Fibroblast of the aortic adventitia (primary cell): ENCODE measurements around the gene B4GALT5. TPM values are rescaled to one million over a fixed set of nuclear protein-coding genes. Genes with fewer than 3 reads are reported as not detected.
A peak's percentile ranks its signal among the peaks of the same experiment; 100 is the strongest.

Source experiments
- DNase-seq: peaks from one replicate; pipeline ENCODE4 v3.0.0-alpha.2; 2010; ENCODE audit warnings: low read depth
- H3K4me3 ChIP-seq: 2 replicates; pipeline ENCODE4 v1.5.1; 2011; ENCODE audit warnings: low read depth, mild to moderate bottlenecking, control low read depth, low read length, moderate library complexity
- total RNA-seq: library from RNA; depleted of rRNA; stranded (reverse); fragments of >200 nt; gene quantifications from 2 replicates; pipeline ENCODE4 v1.2.3, GENCODE V29; 2012; ENCODE audit warnings: low replicate concordance
- TF ChIP-seq, protein P1 (sequence below): IDR thresholded peaks from 2 replicates; pipeline ENCODE4 v1.5.1; 2011; ENCODE audit warnings: mild to moderate bottlenecking, low read length, control low read depth, inconsistent platforms; ENCODE audit not compliant: insufficient read depth

The B4GALT5 gene
- total RNA-seq, 1 donor, result 23.4 TPM

GRCh38 chr20:49603209-49603627, 110.5 kb downstream of the B4GALT5 start:
- TF ChIP-seq, protein P1, sequence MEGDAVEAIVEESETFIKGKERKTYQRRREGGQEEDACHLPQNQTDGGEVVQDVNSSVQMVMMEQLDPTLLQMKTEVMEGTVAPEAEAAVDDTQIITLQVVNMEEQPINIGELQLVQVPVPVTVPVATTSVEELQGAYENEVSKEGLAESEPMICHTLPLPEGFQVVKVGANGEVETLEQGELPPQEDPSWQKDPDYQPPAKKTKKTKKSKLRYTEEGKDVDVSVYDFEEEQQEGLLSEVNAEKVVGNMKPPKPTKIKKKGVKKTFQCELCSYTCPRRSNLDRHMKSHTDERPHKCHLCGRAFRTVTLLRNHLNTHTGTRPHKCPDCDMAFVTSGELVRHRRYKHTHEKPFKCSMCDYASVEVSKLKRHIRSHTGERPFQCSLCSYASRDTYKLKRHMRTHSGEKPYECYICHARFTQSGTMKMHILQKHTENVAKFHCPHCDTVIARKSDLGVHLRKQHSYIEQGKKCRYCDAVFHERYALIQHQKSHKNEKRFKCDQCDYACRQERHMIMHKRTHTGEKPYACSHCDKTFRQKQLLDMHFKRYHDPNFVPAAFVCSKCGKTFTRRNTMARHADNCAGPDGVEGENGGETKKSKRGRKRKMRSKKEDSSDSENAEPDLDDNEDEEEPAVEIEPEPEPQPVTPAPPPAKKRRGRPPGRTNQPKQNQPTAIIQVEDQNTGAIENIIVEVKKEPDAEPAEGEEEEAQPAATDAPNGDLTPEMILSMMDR, result peak; percentile 51
- no peak overlapping the region for H3K4me3 ChIP-seq
- DNase-seq, result peak; percentile 76

DNA sequence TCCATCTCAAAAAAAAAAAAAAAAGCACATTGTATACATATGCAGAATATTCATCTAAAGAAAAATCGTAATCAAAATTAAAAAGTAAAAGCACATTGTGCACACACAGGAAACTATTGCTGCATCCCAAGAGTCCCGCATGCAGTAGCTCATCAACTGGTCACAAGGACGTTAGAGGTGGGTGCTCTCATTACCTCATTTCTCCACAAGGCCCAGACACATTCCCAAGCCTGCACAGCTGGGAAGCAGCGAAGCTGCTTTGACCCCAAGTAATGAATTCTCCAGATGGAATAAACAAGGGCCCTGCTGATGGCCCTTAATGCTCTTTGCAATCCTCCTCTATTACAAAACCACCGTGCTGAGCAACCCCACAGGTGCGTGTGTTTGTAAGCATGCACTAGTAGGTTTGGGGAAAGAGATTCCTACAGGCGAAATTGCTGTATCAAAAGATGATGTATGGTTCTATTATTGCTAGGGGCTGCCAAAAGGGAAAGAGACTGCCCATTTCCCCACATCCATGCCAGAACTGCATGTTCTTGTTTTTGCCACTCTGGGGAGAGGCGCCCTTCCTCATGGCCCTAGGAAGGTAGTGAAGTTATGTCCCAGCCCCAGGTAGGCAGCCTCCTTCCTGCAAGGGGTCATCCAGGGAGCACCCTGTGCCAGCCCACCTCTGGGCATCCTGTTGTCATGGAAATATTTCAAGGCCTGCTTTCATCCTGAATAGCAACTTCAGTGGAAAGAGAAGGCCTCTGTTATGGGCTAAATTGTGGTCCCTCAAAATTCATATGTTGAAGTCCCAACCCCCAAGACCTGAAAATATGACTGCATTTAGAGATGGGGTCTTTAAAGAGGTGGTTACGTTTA, 111.1 kb downstream of the B4GALT5 start:
- TF ChIP-seq, protein P1, result no peak
- no peak overlapping the region for H3K4me3 ChIP-seq
- DNase-seq, result no peak

GRCh38 chr20:49601153-49601924, 112.3 kb downstream of the B4GALT5 start:
- no peak for DNase-seq
- no peak overlapping the region for H3K4me3 ChIP-seq
- TF ChIP-seq, protein P1, result no peak

DNA sequence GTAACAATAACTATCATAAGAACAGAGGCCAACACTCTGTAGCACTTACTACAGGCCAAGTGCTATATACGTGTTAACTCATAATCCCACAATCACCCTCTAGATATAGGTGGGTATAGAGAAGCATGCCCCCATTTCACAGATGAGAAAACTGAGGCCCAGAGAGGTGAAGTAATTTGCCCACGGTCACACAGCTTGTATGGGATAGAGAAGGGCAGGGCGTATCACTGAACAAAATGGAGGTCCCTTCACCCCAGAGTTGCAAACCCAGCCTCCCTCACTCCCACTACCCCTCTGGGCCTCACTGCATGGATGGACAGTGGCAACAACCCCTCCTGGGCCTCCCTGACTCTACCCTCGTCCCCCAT, 113.9 kb downstream of the B4GALT5 start:
- TF ChIP-seq, protein P1, result no peak
- no peak overlapping the region for H3K4me3 ChIP-seq
- DNase-seq, result no peak

DNA sequence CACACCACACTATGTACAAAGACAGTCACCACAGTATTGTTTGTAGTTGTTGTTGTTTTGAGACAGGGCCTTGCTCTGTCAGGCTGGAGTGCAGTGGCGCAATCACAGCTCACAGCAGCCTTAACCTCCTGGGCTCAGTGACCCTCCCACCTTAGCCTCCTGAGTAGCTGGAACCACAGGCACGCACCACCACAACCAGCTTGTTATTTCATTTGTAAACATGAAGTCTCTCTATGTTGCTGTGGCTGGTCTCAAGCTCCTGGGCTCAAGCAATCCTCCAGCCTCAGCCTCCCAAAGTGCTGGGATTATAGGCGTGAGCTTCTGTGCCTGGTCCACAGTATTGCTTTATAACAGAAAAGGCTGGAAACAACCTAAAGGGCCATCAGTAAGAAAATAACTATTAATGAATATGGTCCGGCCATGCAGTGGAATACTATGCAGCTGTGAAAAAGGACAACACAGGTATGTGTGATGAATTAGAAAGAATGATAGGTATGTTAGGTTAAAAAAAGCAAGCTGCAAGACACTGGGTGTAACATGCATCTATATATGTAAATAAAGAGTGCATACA, 115.8 kb downstream of the B4GALT5 start:
- TF ChIP-seq, protein P1, result no peak
- DNase-seq, result no peak
- H3K4me3 ChIP-seq, result no peak overlapping the region

- TF ChIP-seq, protein P1, result no peak
- DNase-seq, result peak; percentile 74
- H3K4me3 ChIP-seq, result no peak overlapping the region
Measured at GRCh38 chr20:49595811-49596561, 117.7 kb downstream of the B4GALT5 start.
